ENCODE measurements around the gene CHFR.
"Not testable (repeated sequence)": the region's sequence is repeated elsewhere in the genome, so short reads cannot be mapped to it uniquely, and the experiment has no call there.

CHFR gene, protein sequence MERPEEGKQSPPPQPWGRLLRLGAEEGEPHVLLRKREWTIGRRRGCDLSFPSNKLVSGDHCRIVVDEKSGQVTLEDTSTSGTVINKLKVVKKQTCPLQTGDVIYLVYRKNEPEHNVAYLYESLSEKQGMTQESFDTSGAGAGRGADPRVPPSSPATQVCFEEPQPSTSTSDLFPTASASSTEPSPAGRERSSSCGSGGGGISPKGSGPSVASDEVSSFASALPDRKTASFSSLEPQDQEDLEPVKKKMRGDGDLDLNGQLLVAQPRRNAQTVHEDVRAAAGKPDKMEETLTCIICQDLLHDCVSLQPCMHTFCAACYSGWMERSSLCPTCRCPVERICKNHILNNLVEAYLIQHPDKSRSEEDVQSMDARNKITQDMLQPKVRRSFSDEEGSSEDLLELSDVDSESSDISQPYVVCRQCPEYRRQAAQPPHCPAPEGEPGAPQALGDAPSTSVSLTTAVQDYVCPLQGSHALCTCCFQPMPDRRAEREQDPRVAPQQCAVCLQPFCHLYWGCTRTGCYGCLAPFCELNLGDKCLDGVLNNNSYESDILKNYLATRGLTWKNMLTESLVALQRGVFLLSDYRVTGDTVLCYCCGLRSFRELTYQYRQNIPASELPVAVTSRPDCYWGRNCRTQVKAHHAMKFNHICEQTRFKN

DNA sequence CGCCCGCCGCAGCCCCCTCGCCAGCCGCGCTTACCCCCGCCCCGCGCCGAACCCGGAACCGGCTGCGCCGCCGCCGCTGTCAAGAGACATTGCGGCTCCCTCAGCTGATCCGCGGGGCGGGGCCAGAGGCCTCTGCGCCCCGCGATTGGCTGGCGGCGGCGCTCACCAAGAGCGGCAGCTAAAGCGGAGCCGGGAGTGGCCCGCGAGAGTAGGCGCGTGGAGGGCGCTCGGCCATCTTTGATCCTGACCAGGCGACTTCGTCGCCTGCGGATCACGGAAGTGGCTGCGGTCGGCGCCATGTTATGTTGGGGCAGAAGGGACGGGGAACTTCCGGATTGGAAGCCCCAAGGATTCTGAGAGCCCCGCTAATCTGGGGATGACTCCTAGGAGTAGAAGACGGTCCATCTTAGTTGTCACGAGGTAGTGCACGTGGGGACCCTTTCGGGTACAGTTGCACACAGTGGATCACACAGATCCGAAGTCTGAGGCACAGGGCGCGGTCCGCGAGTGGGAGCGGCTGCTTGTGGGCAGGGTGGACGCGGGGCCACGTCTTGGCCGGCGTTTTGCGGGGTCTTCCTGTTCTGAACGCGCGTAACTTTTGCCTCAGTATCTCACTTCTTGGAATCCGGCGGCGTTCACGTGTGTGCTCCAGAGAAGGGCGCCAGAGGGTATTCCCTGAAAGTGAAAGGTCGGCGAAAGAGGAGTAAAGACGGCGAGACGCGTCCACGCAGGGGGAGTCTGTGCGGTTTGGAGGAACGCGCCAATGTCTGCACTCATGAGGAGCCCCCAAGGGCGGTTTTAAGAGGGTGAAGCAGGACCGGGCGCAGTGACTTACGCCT lies at the start of gene CHFR:
Gene CHFR, minus strand, starts transcription at position 93 of the 839 bp plus-strand sequence. CDS start 277 bp downstream, outside the sequence.
- peak within 1 kb of the TSS; percentile 99 for H3K4me3 Mint-ChIP-seq
- DNase-seq (ENCODE audit: low spot score in 2 of 2) (peak; percentile 78 to 95), ATAC-seq (peak; percentile 99)
- peaks cover 46% of the 10 kb centered on the region for H3K36me3 Mint-ChIP-seq
- H3K9me3 Mint-ChIP-seq, result peaks cover 9% of the 10 kb centered on the region
- H3K4me1 Mint-ChIP-seq, result peaks cover 29% of the 10 kb centered on the region
- peak within 1 kb of the TSS; percentile 100 for H3K27ac Mint-ChIP-seq

DNA sequence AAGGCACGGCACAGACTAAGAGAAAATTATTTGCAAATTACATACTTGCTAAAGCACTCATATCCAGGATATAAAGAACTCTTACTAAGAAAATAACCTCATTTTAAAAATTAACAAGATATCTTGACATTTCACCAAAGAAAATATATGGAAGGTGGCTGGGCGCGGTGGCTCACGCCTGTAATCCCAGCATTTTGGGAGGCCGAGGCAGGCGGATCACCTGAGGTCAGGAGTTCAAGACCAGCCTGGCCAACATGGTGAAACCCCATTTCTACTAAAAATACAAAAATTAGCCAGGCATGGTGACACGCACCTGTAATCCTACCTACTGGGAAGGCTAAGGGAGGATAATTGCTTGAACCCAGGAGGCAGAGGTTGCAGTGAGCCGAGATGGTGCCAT lies 49.5 kb upstream of the CHFR start:
- not testable (repeated sequence) for ATAC-seq; DNase-seq (ENCODE audit: low spot score in 2 of 2)

DNA sequence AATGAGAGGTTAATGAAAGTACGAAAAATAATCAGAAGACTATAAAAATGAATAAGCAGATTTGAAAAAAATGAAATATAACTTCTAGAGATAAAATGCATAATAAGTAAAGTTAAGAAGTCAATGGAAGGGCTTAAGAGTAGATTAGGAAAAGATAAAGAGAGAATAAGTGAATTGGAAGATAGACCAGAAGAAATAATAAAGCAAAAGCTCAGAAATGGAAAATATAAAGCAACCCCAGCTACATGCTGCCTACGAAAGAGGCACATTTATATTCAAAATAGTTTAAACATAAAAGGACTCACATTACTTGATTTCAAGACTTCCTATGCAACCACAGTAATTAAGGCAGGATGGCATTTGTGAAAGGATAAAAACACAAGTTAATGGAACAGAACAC lies 48.8 kb upstream of the CHFR start:
- H3K4me3 Mint-ChIP-seq, result no peak overlapping the region
- peaks cover 16% of the 10 kb centered on the region for H3K9me3 Mint-ChIP-seq
- H3K4me1 Mint-ChIP-seq, result no peaks in the 10 kb centered on the region
- DNase-seq (ENCODE audit: low spot score in 2 of 2), result no peak
- H3K36me3 Mint-ChIP-seq, result no peaks in the 10 kb centered on the region
- H3K27ac Mint-ChIP-seq, result no peak overlapping the region
- ATAC-seq, result no peak

More for the DNA sequence above, 49.5 kb upstream of the CHFR start:
- H3K9me3 Mint-ChIP-seq, result peaks cover 15% of the 10 kb centered on the region
- H3K36me3 Mint-ChIP-seq, H3K4me1 Mint-ChIP-seq, H3K4me3 Mint-ChIP-seq, H3K27ac Mint-ChIP-seq: not testable (repeated sequence)

DNA sequence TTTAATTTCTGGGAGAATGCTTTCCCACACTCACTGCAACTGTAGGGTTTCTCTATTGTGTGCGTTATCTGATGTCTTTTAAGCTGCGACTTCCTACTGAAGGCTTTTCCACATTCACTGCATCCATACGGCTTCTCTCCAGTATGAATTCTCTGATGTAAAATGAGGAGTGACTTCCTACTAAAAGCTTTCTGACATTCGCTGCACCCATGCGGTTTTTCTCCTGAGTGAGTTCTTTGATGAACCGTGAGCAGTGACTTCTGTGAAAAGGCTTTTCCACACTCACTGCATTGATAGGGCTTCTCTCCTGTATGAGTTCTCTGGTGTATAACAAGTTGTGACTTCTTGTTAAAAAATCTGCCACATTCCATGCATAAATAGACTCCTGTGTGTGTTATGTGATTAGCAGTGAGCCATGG lies 39.0 kb upstream of the CHFR start:
- no peak overlapping the region for H3K4me3 Mint-ChIP-seq
- no peak for ATAC-seq
- H3K9me3 Mint-ChIP-seq, result peaks cover 47% of the 10 kb centered on the region
- no peak overlapping the region for H3K27ac Mint-ChIP-seq
- no peak for DNase-seq (ENCODE audit: low spot score in 2 of 2)
- H3K4me1 Mint-ChIP-seq, result no peaks in the 10 kb centered on the region
- no peaks in the 10 kb centered on the region for H3K36me3 Mint-ChIP-seq

DNA sequence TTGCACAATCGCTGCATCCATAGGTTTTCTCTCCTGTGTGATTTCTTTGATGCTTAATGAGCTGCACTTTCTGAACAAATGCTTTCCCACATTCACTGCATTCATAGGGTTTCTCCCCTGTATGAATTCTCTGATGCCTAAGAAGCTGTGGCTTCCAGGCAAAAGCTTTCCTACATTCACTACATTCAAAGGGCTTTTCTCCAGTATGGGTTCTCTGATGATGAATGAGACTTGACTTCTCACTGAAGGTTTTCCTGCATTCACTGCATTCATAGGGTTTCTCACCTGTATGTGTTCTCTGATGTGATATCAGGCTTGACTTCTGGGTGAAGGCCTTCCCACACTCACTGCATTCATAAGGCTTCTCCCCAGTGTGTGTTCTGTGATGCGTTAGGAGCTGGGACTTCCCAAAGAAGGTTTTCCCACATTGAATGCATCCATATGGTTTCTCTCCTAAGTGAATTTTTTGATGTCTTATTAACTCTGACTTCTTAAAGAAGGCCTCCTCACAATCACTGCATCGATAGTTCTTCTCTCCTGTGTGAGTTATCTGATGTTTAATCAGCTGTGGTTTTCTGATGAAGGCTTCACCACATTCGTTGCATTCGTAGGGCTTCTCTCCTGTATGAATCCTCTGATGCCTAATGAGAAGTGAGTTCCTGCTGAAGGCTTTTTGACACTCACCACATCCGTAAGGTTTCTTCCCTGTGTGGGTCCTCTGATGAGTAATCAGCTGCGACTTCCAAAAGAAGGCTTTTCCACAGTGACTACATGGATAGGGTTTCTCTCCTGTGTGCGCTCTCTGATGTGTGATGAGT lies 38.4 kb upstream of the CHFR start:
- ATAC-seq (no peak), DNase-seq (ENCODE audit: low spot score in 2 of 2) (no peak)
- H3K36me3 Mint-ChIP-seq, result no peaks in the 10 kb centered on the region
- peaks cover 47% of the 10 kb centered on the region for H3K9me3 Mint-ChIP-seq
- H3K27ac Mint-ChIP-seq, result no peak overlapping the region
- H3K4me1 Mint-ChIP-seq, result no peaks in the 10 kb centered on the region
- no peak overlapping the region for H3K4me3 Mint-ChIP-seq

DNA sequence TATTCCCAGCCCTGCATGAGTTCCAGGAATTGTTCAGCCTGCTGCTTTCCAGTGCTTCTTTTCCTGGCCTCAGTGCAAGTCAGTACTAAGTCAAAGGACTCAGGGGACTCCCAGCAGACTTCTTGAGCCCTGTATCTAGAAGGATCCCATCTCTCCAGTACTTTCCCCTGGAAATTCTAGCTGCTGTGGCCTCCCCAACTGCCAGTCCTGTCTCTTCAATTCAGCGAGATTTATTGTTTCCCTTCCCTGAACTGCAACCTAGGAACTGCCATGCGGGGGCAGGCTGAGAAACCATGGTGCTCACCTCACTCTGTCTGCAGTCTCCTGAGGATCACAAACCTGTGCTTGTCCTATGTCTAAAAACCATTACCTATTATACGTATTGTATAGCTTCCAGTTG lies 37.0 kb upstream of the CHFR start:
- Mint-ChIP-seq H3K27ac (no peak overlapping the region), H3K4me3 (no peak overlapping the region), H3K9me3 (peaks cover 43% of the 10 kb centered on the region), H3K4me1 (no peaks in the 10 kb centered on the region), H3K36me3 (no peaks in the 10 kb centered on the region)
- ATAC-seq (no peak), DNase-seq (ENCODE audit: low spot score in 2 of 2) (no peak)

DNA sequence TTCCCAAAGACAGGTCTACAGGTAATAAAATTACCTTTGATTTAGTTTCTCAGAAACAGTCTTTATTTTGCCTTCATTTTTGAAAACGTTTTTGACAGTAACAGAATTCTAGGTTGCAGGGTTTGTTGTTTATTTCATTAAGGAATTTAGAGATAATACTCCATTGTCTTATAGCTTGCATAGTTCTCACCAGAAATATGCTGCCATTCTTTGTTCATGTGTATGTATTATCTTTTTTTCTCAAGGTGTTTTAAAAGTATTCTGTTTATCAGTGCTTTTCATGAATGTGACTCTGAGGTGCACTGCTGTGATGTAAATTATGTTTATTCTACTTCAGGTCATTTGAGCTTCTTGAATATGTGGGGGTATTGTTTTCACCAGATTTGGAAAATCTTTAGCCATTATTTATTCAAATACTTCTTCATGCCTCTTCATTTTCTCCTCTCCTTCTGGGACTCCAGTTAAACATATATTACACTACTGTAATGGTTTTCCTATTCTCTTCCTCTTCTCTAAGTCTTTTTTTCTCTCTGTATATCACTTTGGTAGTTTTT lies 36.0 kb upstream of the CHFR start:
- no peak for ATAC-seq
- no peak for DNase-seq (ENCODE audit: low spot score in 2 of 2)
- Mint-ChIP-seq H3K4me1 (no peaks in the 10 kb centered on the region), H3K4me3 (no peak overlapping the region), H3K27ac (no peak overlapping the region), H3K9me3 (peaks cover 40% of the 10 kb centered on the region), H3K36me3 (no peaks in the 10 kb centered on the region)

DNA sequence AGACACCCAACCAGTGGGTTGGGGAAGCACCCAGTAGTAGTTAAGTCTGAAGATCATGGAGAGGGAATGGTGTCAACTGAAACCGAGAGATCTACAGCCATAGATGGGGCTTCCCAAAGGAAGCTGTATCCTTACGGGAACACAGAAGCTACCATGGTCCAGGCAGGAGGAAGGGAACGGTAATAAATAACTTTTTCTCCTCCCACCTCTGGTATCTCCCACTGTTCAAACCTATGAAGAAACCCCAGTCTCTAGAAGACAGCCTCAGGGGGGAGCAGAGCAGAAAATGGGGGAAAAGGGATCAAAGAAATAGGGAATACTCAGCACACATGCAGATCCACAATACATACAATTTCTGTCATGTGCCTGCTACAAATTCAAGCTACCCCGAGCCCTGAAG lies 35.3 kb upstream of the CHFR start:
- H3K36me3 Mint-ChIP-seq, result no peaks in the 10 kb centered on the region

DNA sequence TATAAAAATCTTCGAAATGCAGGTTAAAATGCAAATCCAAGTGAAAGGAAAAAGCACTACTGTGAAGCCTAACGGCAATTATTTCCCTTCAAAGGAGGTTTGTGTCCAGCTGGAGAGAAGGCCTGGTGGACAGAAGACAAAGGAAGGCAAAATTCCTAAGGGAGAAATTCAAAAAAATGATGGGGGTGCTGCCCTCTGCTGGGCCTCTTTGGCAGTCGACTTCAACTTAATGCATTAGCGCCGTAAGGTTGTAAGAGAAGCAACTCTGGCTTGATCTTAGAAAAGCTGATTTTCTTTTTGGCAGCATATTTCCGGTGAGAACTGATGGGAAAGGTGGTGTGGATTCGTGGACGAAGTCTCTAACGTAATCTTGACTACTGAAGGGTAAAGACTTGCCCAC lies 34.3 kb upstream of the CHFR start:
- Mint-ChIP-seq H3K9me3 (peaks cover 44% of the 10 kb centered on the region), H3K4me3 (no peak overlapping the region), H3K36me3 (no peaks in the 10 kb centered on the region), H3K4me1 (no peaks in the 10 kb centered on the region), H3K27ac (no peak overlapping the region)
- no peak for ATAC-seq
- no peak for DNase-seq (ENCODE audit: low spot score in 2 of 2)

More for the DNA sequence above, 35.3 kb upstream of the CHFR start:
- Mint-ChIP-seq H3K4me3 (no peak overlapping the region), H3K9me3 (peaks cover 44% of the 10 kb centered on the region), H3K4me1 (no peaks in the 10 kb centered on the region), H3K27ac (no peak overlapping the region)
- no peak for ATAC-seq
- no peak for DNase-seq (ENCODE audit: low spot score in 2 of 2)

DNA sequence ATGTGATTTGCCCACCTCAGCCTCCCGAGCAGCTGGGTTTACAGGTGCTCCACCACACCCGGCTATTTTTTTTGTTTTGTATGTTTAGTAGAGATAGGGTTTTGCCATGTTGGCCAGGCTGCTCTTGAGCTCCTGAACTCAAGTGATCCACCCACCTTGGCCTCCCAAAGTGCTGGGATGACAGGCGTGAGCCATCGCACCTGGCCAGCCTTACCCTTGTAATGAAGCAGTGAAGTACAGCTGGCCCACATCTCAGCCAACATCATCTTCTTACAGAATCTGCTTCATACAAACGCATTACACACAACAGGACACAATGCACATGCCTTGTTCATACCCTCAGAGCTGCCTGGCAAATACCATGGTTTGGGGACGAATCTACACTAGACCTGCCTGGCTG lies 31.3 kb upstream of the CHFR start:
- DNase-seq (ENCODE audit: low spot score in 2 of 2) (no peak), ATAC-seq (no peak)
- peaks cover 34% of the 10 kb centered on the region for H3K9me3 Mint-ChIP-seq
- H3K27ac Mint-ChIP-seq, result no peak overlapping the region
- no peaks in the 10 kb centered on the region for H3K36me3 Mint-ChIP-seq
- no peak overlapping the region for H3K4me3 Mint-ChIP-seq
- no peaks in the 10 kb centered on the region for H3K4me1 Mint-ChIP-seq

DNA sequence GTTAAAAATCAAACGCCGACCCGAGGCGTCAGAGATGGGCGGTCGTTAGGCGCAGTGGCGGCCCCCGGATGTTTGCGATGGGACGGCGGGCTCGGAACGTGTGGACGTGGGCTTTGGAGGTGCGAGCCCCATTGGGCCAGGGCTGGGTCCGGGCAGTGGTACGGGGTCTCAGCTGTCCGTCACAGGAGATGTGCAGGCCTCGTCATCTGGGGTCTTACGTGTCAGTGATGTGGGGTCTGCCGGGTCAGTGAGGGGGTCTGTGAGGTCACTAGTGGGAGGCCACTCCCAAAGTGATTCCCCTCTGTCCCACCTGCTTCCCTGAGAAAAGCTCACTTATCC lies 21.6 kb upstream of the CHFR start:
- H3K36me3 Mint-ChIP-seq, result no peaks in the 10 kb centered on the region
- H3K27ac Mint-ChIP-seq, result peak overlapping the region; percentile 67
- peak overlapping the region; percentile 76 for H3K4me3 Mint-ChIP-seq

DNA sequence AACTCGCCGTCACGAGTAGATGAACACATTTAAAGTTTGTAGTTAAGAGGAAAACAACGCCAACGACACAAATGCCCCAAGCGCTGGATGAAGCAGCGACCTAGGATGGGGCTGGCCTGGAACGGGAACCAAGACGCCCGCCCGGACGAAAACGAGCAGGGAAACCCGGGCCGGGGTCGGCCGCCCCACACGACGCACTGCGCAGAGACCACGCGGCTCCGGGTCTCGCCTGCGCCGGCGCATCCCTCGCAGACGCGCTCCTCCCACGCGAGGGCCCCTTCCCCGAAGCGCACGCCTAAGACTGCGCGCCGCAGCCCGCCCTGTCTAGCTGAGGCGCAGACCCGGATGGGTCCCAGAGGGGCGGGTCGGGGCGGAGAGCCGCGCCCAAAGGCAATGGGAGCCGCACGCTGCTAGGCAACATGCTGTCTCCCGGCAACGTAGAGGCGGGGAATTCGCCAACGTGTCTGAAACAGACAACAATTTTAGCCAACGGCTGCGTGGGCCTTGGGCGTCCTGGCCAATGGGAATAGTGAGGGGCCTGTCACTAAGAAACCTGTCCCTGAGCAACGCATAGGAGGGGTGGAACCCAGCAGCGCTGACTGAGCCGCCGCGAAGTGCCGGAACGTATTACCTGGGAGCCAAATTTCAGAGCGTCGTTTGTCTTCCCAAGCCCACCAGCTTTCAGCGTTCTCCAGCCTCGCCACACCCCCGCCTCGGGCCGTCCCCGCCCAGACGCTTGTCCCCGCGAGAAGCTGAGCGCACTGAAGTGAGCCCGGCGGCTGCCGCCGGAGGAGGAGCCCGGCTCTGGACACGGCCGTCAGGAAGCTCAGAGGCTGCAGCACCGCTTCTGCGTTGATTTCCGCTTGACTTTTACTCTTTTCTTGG lies 21.0 kb upstream of the CHFR start:
- H3K4me1 Mint-ChIP-seq, result peaks cover 5% of the 10 kb centered on the region
- ATAC-seq, result peak; percentile 96
- peaks cover 9% of the 10 kb centered on the region for H3K9me3 Mint-ChIP-seq
- H3K4me3 Mint-ChIP-seq, result peak overlapping the region; percentile 76
- H3K36me3 Mint-ChIP-seq, result no peaks in the 10 kb centered on the region
- peak; percentile 80 to 96 for DNase-seq (ENCODE audit: low spot score in 2 of 2)
- H3K27ac Mint-ChIP-seq, result peak overlapping the region; percentile 67

More for the DNA sequence above, 21.6 kb upstream of the CHFR start:
- Mint-ChIP-seq H3K9me3 (peaks cover 14% of the 10 kb centered on the region), H3K4me1 (peaks cover 5% of the 10 kb centered on the region)
- ATAC-seq (no peak), DNase-seq (ENCODE audit: low spot score in 2 of 2) (no peak)

DNA sequence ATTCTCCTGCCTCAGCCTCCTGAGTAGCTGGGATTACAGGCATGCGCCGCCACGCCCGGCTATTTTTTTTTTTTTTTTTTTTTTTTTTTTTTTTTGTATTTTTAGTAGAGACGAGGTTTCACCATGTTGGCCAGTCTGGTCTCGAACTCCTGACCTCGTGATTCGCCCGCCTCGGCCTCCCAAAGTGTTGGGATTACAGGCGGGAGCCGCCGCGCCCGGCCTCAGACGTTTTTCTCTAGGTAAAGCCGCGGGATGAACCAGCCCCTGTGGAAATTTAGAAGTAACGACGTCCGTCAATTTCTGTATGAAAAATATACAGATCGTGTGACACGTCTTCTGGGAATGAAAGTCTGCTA lies 20.4 kb upstream of the CHFR start:
- H3K9me3 Mint-ChIP-seq; ATAC-seq; H3K36me3 Mint-ChIP-seq; H3K4me1 Mint-ChIP-seq; DNase-seq (ENCODE audit: low spot score in 2 of 2): not testable (repeated sequence)
- H3K27ac Mint-ChIP-seq, result peak overlapping the region; percentile 67
- H3K4me3 Mint-ChIP-seq, result peak overlapping the region; percentile 76

DNA sequence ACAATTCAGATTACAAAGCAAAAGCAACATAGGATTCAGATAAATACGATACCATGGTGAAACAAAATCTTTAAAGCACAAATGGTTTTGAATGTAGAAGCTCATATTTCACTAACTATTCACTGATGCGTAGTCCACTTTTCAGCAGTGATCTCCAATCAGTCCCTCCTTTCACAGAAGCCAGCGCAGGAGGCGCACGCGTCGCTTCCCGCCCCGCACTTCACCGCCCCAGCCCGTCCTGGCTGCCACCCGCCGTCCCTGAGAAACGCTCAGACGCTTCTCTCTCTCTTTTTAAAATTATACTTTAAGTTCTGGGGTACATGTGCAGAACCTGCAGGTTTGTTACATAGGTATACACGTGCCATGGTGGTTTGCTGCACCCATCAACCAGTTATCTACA lies 19.8 kb upstream of the CHFR start:
- ATAC-seq (no peak), DNase-seq (ENCODE audit: low spot score in 2 of 2) (no peak)
- Mint-ChIP-seq H3K36me3 (no peaks in the 10 kb centered on the region), H3K27ac (no peak overlapping the region), H3K9me3 (peaks cover 6% of the 10 kb centered on the region), H3K4me1 (peaks cover 5% of the 10 kb centered on the region), H3K4me3 (peak overlapping the region; percentile 76)

All from stimulated activated effector memory CD8-positive, alpha-beta T cell treated with anti-CD3 and anti-CD28 coated beads, Interleukin-12 subunit alpha, Interleukin-12 subunit beta, amount 100 ng/mL, for 72 hours (primary cell).